ENCODE results near the gene HPS5. TPM values are rescaled to one million over a fixed set of nuclear protein-coding genes. Genes with fewer than 3 reads are reported as not detected.

The HPS5 gene
- polyA plus RNA-seq, 1 donor (not counting 4 experiments of a cell fraction or from before 2014, with no cell fraction given), result 20.9 TPM

GRCh38 chr11:18317551-18317950 is 4.4 kb downstream of the HPS5 start:
- Histone ChIP-seq H3K4me2 (ENCODE audit: control insufficient read depth, extremely low read depth, insufficient read depth, low read depth, low read length) (no peak overlapping the region), H4K20me1 (ENCODE audit: control insufficient read depth, extremely low read depth, insufficient read depth, low read length) (no peaks in the 10 kb centered on the region), H3K27me3 (ENCODE audit: control insufficient read depth, extremely low read depth, insufficient read depth, low read length) (no peaks in the 10 kb centered on the region), H3K79me2 (ENCODE audit: control insufficient read depth, insufficient read depth, low read length) (peaks cover 57% of the 10 kb centered on the region), H3K4me3 (ENCODE audit: control insufficient read depth in 2 of 3, extremely low read depth in 1 of 3, insufficient read depth in 2 of 3, low read depth in 1 of 3, low read length in 3 of 3) (no peak overlapping the region), H3K36me3 (ENCODE audit: control insufficient read depth in 2 of 2, extremely low read depth in 1 of 2, insufficient read depth in 2 of 2, low read length in 2 of 2) (peaks cover 1 to 10% of the 10 kb centered on the region in 2 experiments), H3K27ac (ENCODE audit: control insufficient read depth, insufficient read depth, low read length) (no peak overlapping the region), H2AFZ (ENCODE audit: control insufficient read depth, low read length) (no peak overlapping the region), H3K9me3 (ENCODE audit: control insufficient read depth, low read depth, low read length) (no peaks in the 10 kb centered on the region), H3K9ac (ENCODE audit: control insufficient read depth, extremely low read depth, insufficient read depth, low read length) (no peak overlapping the region), H3K9me1 (ENCODE audit: control insufficient read depth, extremely low read depth, insufficient read depth, low read length) (no peaks in the 10 kb centered on the region), H3K4me1 (ENCODE audit: control insufficient read depth, extremely low read depth, insufficient read depth, low read length) (peaks cover 21% of the 10 kb centered on the region)
- dilution Hi-C loops (cut with MboI; ENCODE audit: extremely low pct_ligation_motif_present, low sequenced_read_pairs), result no loop called here
- TF ChIP-seq CTCF (optimal IDR thresholded peaks at IDR 0.05 in 1 of 3, IDR thresholded peaks at IDR 0.05 in 1 of 3, conservative IDR thresholded peaks at IDR 0.05 in 1 of 3; ENCODE audit: extremely low read depth in 1 of 3, insufficient read depth in 2 of 3, low read length in 3 of 3), result no peak
- DNase-seq (ENCODE audit: low read depth, low spot score) (no peak), FAIRE-seq (no peak)

- Histone ChIP-seq H3K4me2 (ENCODE audit: control insufficient read depth, extremely low read depth, insufficient read depth, low read depth, low read length) (no peak overlapping the region), H3K36me3 (ENCODE audit: control insufficient read depth in 2 of 2, extremely low read depth in 1 of 2, insufficient read depth in 2 of 2, low read length in 2 of 2) (peaks cover 1 to 10% of the 10 kb centered on the region in 2 experiments), H3K9me3 (ENCODE audit: control insufficient read depth, low read depth, low read length) (no peaks in the 10 kb centered on the region), H3K4me1 (ENCODE audit: control insufficient read depth, extremely low read depth, insufficient read depth, low read length) (peaks cover 30% of the 10 kb centered on the region), H3K27ac (ENCODE audit: control insufficient read depth, insufficient read depth, low read length) (no peak overlapping the region), H4K20me1 (ENCODE audit: control insufficient read depth, extremely low read depth, insufficient read depth, low read length) (no peaks in the 10 kb centered on the region), H3K4me3 (ENCODE audit: control insufficient read depth in 2 of 3, extremely low read depth in 1 of 3, insufficient read depth in 2 of 3, low read depth in 1 of 3, low read length in 3 of 3) (no peak overlapping the region), H3K9ac (ENCODE audit: control insufficient read depth, extremely low read depth, insufficient read depth, low read length) (no peak overlapping the region), H3K79me2 (ENCODE audit: control insufficient read depth, insufficient read depth, low read length) (peaks cover 49% of the 10 kb centered on the region), H3K9me1 (ENCODE audit: control insufficient read depth, extremely low read depth, insufficient read depth, low read length) (no peaks in the 10 kb centered on the region), H3K27me3 (ENCODE audit: control insufficient read depth, extremely low read depth, insufficient read depth, low read length) (no peaks in the 10 kb centered on the region), H2AFZ (ENCODE audit: control insufficient read depth, low read length) (no peak overlapping the region)
- FAIRE-seq (no peak), DNase-seq (ENCODE audit: low read depth, low spot score) (no peak)
- dilution Hi-C loops (cut with MboI; ENCODE audit: extremely low pct_ligation_motif_present, low sequenced_read_pairs), result no loop called here
- TF ChIP-seq EZH2 (IDR thresholded peaks at IDR 0.05; ENCODE audit: low read length), result no peak
- TF ChIP-seq CTCF (optimal IDR thresholded peaks at IDR 0.05 in 1 of 3, IDR thresholded peaks at IDR 0.05 in 1 of 3, conservative IDR thresholded peaks at IDR 0.05 in 1 of 3; ENCODE audit: extremely low read depth in 1 of 3, insufficient read depth in 2 of 3, low read length in 3 of 3), result no peak
These were observed 6.0 kb downstream of the HPS5 start for GRCh38 chr11:18315893-18316292.
